Stimulated activated CD4-positive, alpha-beta T cell treated with anti-CD3 and anti-CD28 coated beads, Interleukin-12 subunit alpha, Interleukin-12 subunit beta, amount 100 ng/mL, for 48 hours (primary cell): Measurements from ENCODE around the gene TBCD.
"Not testable (repeated sequence)": the region's sequence is repeated elsewhere in the genome, so short reads cannot be mapped to it uniquely, and the experiment has no call there.

Experiments used
- DNase-seq, 3 donors: peaks; one replicate each; pipeline ENCODE4 v3.0.0-alpha.2; 2020; ENCODE audit warnings: low read depth in 2 of 3, low spot score in 1 of 3

TBCD gene

DNA sequence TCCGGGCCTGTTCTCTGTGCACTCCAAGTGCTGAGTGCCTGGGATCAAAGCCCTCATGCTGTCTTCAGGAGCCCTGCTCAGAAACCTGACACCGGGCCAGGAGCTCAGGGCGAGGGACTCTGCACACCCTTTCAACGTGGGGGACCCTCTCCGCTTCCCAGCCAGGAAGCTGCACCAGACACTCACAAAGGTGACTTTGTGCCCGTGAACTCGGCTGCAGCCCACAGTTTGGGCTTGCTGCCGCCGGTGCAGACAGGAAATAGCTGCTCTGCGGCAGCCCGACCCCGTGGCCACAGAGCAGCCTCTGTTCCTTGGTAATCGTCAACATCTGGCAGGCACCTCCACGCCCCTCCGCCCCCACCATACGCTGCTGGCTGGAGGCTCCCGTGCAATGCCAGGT lies 234.1 kb downstream of the TBCD start:
- DNase-seq: peak; percentile 15 to 26 (median 19)

DNA sequence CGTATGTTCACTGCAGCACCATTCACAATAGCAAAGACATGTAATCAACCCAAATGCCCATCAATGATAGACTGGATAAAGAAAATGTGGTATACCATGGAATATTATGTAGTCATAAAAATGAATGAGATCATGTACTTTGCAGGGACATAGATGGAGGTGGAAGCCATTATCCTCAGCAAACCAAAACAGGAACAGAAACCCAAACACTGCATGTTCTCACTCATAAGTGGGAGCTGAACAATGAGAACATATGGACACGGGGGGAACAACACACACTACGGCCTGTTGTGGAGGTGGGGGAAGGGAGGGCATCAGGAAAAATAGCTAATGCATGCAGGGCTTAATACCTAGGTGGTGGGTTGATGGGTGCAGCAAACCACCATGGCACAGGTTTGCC lies 237.2 kb downstream of the TBCD start:
- DNase-seq: not testable (repeated sequence)

DNA sequence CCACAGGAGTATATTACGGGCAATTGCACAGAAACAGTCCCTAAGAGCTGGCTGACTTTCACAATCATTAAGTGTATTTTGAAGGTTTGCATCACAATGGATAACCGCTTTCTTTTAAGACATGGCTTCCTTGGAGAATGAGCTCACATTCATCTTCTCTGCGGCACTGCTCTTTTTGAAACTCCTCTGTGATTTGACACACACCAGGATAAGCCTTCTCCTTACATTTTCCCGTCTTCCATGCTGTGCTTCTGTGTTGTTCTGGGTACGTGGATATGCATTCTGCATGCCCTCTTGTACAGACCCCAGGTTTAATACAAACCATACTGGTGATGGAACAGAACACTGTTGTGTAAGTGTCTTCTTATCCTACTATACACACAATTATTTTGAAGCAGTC lies 238.0 kb downstream of the TBCD start:
- DNase-seq: no peak

DNA sequence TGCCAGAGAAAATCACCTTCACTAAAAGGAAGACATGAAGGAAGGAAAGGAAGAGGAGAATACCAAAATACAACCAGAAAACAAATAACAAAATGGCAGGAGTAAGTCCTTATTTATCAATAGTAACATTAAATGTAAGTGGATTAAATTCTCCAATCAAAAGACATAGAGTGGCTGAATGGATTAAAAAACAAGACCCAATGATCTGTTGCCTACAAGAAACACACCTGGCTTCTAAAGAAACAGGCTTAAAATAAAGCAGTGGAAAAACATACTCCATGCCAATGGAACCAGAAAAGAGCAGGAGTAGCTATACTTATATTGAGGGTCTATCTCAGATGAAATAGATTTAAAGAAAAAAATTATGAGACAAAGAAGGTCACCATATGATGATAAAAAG lies 241.1 kb downstream of the TBCD start:
- DNase-seq: no peak
